Ishikawa (cell line): ENCODE measurements around the gene NFU1.
A peak's percentile ranks its signal among the peaks of the same experiment; 100 is the strongest.

Source experiments
- CEBPB ChIP-seq: IDR thresholded peaks from 2 replicates; pipeline ENCODE4 v1.6.1; 2012
- CREB1 ChIP-seq: IDR thresholded peaks from 2 replicates; pipeline ENCODE4 v1.6.1; 2012; ENCODE audit warnings: low read depth
- EGR1 ChIP-seq: IDR thresholded peaks from 2 replicates; pipeline ENCODE4 v1.6.1; 2012
- EP300 ChIP-seq: IDR thresholded peaks from 2 replicates; pipeline ENCODE4 v1.6.1; 2012; ENCODE audit warnings: borderline replicate concordance
- FOXM1 ChIP-seq: IDR thresholded peaks from 2 replicates; pipeline ENCODE4 v1.6.1; 2012; ENCODE audit warnings: low read depth, borderline replicate concordance
- NFIC ChIP-seq: IDR thresholded peaks from 2 replicates; pipeline ENCODE4 v1.6.1; 2012
- RAD21 ChIP-seq: IDR thresholded peaks from 2 replicates; pipeline ENCODE4 v1.6.1; 2012; ENCODE audit warnings: low read depth
- TAF1 ChIP-seq: IDR thresholded peaks from 2 replicates; pipeline ENCODE4 v1.6.1; 2012; ENCODE audit warnings: low read depth, mild to moderate bottlenecking
- TCF12 ChIP-seq: IDR thresholded peaks from 2 replicates; pipeline ENCODE4 v1.6.1; 2012; ENCODE audit warnings: low read depth
- TEAD4 ChIP-seq: IDR thresholded peaks from 2 replicates; pipeline ENCODE4 v1.6.1; 2012
- YY1 ChIP-seq: IDR thresholded peaks from 2 replicates; pipeline ENCODE4 v1.6.1; 2012; ENCODE audit warnings: low read depth
- ZBTB7A ChIP-seq: IDR thresholded peaks from 2 replicates; pipeline ENCODE4 v1.6.1; 2012; ENCODE audit warnings: low read depth
- TF ChIP-seq, protein P1 (sequence below): IDR thresholded peaks from 2 replicates; pipeline ENCODE4 v1.6.1; 2012
- TF ChIP-seq, protein P2 (sequence below): IDR thresholded peaks from 2 replicates; pipeline ENCODE4 v1.6.1; 2012; ENCODE audit warnings: low read depth, mild to moderate bottlenecking
- TF ChIP-seq, protein P3 (sequence below): IDR thresholded peaks from 2 replicates; pipeline ENCODE4 v1.6.1; 2012

The NFU1 gene

DNA sequence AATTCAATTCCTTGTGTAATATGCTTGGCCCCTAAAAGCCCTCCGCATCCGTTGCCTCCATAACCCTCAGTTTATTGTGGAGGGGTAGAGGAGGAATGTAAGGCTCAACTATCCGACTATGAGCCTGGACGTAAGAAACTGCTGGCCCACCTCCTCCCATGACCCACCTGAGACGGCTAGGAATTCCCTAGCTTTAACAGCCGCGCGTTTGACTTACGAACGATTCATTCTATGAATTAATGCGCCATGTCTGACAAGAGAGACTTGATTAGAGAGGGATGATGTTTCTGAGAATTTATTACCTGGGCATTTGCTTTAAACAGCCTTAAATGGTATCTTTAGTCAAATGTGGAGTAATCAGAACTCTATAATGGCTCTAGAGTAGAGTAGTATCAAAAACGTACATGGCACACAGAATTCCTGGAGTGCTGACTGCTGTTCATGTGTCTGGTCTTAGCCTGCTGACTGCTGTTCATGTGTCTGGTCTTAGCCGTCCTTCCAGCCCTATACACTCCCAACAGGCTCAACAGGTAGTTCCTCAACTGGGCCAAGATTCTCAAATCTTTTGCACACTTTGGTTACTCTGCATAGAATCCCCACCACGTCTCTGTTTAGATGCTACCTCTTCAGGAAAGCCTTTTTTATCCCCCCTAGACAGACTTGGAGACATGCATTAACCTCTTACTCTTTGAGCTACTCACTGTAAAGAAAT, 49.3 kb downstream of the NFU1 start:
- no peak for TF ChIP-seq EP300
- TF ChIP-seq ZBTB7A: no peak
- TF ChIP-seq NFIC: no peak
- no peak for TF ChIP-seq RAD21
- TF ChIP-seq, protein P1, sequence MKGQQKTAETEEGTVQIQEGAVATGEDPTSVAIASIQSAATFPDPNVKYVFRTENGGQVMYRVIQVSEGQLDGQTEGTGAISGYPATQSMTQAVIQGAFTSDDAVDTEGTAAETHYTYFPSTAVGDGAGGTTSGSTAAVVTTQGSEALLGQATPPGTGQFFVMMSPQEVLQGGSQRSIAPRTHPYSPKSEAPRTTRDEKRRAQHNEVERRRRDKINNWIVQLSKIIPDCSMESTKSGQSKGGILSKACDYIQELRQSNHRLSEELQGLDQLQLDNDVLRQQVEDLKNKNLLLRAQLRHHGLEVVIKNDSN: no peak
- no peak for TF ChIP-seq TAF1
- TF ChIP-seq YY1: no peak
- no peak for TF ChIP-seq TCF12
- no peak for TF ChIP-seq CREB1
- no peak for TF ChIP-seq EGR1
- TF ChIP-seq TEAD4: no peak
- TF ChIP-seq CEBPB: no peak
- no peak for TF ChIP-seq FOXM1
- TF ChIP-seq, protein P2, sequence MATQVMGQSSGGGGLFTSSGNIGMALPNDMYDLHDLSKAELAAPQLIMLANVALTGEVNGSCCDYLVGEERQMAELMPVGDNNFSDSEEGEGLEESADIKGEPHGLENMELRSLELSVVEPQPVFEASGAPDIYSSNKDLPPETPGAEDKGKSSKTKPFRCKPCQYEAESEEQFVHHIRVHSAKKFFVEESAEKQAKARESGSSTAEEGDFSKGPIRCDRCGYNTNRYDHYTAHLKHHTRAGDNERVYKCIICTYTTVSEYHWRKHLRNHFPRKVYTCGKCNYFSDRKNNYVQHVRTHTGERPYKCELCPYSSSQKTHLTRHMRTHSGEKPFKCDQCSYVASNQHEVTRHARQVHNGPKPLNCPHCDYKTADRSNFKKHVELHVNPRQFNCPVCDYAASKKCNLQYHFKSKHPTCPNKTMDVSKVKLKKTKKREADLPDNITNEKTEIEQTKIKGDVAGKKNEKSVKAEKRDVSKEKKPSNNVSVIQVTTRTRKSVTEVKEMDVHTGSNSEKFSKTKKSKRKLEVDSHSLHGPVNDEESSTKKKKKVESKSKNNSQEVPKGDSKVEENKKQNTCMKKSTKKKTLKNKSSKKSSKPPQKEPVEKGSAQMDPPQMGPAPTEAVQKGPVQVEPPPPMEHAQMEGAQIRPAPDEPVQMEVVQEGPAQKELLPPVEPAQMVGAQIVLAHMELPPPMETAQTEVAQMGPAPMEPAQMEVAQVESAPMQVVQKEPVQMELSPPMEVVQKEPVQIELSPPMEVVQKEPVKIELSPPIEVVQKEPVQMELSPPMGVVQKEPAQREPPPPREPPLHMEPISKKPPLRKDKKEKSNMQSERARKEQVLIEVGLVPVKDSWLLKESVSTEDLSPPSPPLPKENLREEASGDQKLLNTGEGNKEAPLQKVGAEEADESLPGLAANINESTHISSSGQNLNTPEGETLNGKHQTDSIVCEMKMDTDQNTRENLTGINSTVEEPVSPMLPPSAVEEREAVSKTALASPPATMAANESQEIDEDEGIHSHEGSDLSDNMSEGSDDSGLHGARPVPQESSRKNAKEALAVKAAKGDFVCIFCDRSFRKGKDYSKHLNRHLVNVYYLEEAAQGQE: no peak
- TF ChIP-seq, protein P3, sequence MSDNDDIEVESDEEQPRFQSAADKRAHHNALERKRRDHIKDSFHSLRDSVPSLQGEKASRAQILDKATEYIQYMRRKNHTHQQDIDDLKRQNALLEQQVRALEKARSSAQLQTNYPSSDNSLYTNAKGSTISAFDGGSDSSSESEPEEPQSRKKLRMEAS: no peak

DNA sequence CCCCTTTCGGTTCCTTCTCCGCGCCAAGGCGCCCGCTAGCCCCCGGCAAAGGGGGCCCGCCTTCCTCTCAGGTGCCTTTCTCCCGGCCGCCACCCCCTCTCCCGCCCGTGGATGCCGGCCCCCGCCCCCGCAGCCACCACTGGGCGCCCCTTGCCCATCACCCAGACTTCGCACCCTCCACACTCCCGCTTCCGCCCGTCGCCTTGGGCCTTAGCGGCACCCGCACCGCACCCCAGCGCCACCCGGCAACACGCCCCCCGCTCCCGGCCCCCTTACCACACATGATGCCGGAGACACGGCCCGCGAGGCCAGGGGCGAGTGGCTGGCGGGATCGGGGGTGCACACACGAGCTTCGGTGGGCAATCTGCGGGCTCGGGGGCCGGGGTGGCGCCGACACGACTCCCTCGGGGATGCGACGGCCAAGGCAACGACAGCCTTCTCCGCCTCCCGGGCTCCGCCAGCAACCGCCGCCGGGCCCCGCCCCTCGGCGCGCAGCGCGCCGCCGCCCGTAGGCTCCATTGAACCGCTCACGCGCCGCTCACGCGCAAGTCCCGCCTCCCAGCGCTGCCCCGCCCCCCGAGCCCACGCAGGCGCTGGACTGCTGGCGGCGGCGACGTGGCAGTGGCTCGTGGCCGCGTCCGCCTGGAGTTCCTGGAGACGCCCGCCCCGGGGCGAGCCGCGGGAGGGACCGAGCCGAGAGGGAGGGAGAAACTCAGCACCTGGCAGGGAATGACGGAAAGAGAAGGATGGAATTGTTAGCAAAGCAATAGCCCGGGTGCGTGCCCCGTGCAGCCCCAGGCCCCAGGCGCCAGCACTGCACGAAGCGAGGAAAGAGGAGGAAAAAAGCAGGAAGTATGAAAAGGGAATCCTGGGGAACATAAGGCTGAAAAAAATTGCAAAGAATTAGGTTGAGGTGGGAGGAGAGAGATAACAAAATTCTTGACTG, 50.2 kb downstream of the NFU1 start, which contains the start of gene GFPT1:
GFPT1 (minus strand) TSS at position 439 of the 946 bp plus-strand sequence; CDS start at position 283, 156 bp downstream.
- peak; percentile 74 for TF ChIP-seq TAF1
- TF ChIP-seq EP300: no peak
- TF ChIP-seq, protein P1: peak; percentile 2; the same call in 1 of the 2 replicates
- TF ChIP-seq ZBTB7A: peak; percentile 82
- TF ChIP-seq TEAD4: no peak
- TF ChIP-seq, protein P3: peak; percentile 91
- TF ChIP-seq EGR1: peak; percentile 57

DNA sequence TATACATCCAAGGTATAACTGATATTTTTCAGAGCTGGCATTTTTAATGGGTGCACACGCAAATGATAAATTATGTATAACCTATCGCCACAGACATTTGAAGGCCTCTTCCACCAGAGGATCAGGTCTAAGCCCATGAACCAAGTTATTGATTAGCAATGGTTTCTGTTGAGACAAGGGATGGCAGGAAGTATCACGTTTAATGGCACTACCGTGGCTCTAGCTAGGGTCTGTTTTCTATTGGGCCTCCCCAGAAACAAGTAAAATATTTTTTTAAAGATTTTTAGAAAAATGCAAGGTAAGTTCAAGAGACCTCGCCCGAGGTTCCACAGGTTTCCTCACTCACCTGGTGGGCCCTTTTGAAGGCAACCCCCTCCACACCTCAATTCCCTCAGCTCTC, 50.9 kb downstream of the NFU1 start:
- no peak for TF ChIP-seq NFIC
- TF ChIP-seq, protein P3: no peak
- TF ChIP-seq YY1: no peak
- TF ChIP-seq CEBPB: no peak
- TF ChIP-seq TAF1: no peak
- TF ChIP-seq, protein P2: no peak
- no peak for TF ChIP-seq RAD21
- no peak for TF ChIP-seq TCF12
- no peak for TF ChIP-seq EGR1
- TF ChIP-seq, protein P1: no peak
- no peak for TF ChIP-seq TEAD4
- TF ChIP-seq ZBTB7A: no peak
- no peak for TF ChIP-seq FOXM1
- TF ChIP-seq CREB1: no peak
- TF ChIP-seq EP300: no peak

DNA sequence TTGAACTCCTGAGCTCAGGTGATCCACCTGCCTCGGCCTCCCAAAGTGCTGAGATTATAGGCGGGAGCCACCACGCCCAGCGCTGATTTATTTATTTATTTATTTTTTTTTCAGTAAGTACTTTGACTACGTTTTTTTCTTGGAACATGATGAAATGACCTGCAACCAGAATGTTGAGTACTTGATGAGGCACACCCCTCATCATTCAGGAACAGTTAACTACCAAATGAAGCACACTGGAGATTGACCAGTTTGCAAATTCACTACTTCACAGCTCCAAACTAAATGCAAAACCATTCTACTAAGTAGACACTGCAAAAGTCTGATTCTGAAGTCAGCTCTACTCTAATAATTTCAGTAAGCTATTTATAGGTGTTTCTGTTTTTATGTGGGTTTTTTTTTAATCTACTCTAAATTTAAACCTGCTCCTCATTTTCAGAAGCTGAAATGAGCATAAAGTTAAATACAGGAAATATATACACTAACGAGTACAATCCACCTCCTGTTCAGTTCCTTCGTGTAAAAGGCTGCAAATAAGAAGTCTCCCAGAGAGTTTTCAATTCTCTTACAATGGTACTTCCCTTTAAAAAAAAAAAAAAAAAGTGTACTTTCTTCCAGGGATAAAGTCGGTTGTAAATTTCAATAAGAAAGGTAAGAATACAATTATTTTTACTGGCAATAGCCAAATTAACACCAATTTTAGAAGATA, 51.6 kb downstream of the NFU1 start:
- TF ChIP-seq CREB1 (no peak), ZBTB7A (no peak), TCF12 (no peak), TEAD4 (no peak), RAD21 (no peak), EGR1 (no peak), CEBPB (no peak), NFIC (no peak)
- TF ChIP-seq, protein P1: no peak
- TF ChIP-seq, protein P2: no peak
- TF ChIP-seq, protein P3: no peak
